ENCODE results near the gene RGS11. TPM values are rescaled to one million over a fixed set of nuclear protein-coding genes. Genes with fewer than 3 reads are reported as not detected.

Gene RGS11
- total RNA-seq, 1 experiment from 2014 or later = 2.9 TPM

DNA sequence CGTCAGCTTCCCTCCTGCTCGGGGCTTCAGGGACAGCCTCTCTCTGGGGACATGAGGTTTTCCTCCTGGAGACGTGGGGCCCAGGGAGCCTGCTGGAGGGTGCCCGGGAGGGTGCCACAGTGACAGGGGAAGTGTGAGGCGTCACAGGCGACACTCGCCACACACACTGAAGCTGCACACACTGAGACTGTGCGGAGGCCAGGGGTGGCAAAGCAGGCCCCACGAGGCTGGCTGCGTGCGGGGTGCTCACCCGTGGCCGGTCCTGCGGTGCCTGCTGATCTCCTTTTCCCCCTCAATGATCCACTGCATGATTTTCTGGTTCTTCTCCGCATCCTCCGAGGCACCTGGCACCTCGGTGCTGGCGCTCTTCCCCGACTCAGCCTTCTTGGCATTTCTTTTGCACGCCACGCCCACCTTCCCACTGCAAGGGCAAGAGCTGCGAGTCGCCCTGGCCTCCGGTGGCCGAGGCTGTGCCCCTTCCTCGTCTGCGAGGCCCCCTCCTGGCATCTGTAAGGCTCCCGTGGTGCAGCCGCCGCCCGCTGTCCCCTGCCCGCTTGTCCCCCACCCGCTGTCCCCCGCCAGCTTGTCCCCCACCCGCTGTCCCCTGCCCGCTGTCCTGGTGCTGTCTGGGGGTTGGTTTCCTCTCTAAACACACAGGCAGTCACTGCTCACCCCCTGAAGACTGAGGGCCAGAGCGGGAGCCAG is 21.2 kb upstream of the RGS11 start:
- no peak overlapping the region for H4K8ac ChIP-seq (replicated peaks; ENCODE audit: insufficient read length, low read depth, low read length)
- no peaks in the 10 kb centered on the region for H3K79me1 ChIP-seq (ENCODE audit: insufficient read depth, low read depth, low read length, poor library complexity, severe bottlenecking)
- H2AFZ ChIP-seq (ENCODE audit: low read length) = no peak overlapping the region
- H3K9ac ChIP-seq (ENCODE audit: extremely low read depth, insufficient read length, low read length) = no peak overlapping the region
- no peaks in the 10 kb centered on the region for H3K79me2 ChIP-seq (ENCODE audit: insufficient read depth, low read length)
- no peaks in the 10 kb centered on the region for H3K23me2 ChIP-seq (ENCODE audit: insufficient read length, low read depth, low read length, poor library complexity, severe bottlenecking)
- no peak overlapping the region for H3K18ac ChIP-seq (ENCODE audit: insufficient read length, low read depth, low read length)
- no peak overlapping the region for H3K56ac ChIP-seq (ENCODE audit: insufficient read length, low read depth, low read length)
- WGBS (ENCODE audit: extremely low coverage, insufficient read length, low lambda C conversion rate) = no CpG with 5 or more reads among the region's 37 CpGs
- H2BK12ac ChIP-seq (ENCODE audit: insufficient read length, low read depth, low read length) = no peak overlapping the region
- Mint-ChIP-seq H3K27ac (peak overlapping the region in 1 of 3 experiments; percentile 57; a peak in 1 of 7 replicates), H3K9me3 (no peaks in the 10 kb centered on the region), H3K4me3 (no peak overlapping the region), H3K36me3 (ENCODE audit: insufficient read depth in 1 of 3, low read depth in 3 of 3) (peaks cover 10 to 30% (median 20%) of the 10 kb centered on the region in 3 experiments; a peak in 6 of 7 replicates), H3K4me1 (no peaks in the 10 kb centered on the region), H3K27me3 (ENCODE audit: low read depth) (no peaks in the 10 kb centered on the region)
- H4K20me1 ChIP-seq (ENCODE audit: control insufficient read depth, insufficient read depth, insufficient read length) = no peaks in the 10 kb centered on the region
- H2AK5ac ChIP-seq (ENCODE audit: insufficient read length, low read length) = no peak overlapping the region
- no peak overlapping the region for H4K5ac ChIP-seq (ENCODE audit: insufficient read length, low read depth, low read length)
- no peak overlapping the region for H2BK20ac ChIP-seq (ENCODE audit: low read depth, low read length, poor library complexity, severe bottlenecking)
- H3K23ac ChIP-seq (ENCODE audit: insufficient read length, low read depth, low read length) = no peak overlapping the region
- H4K91ac ChIP-seq (ENCODE audit: insufficient read length, low read depth, low read length) = no peak overlapping the region
- TF ChIP-seq, protein P1, sequence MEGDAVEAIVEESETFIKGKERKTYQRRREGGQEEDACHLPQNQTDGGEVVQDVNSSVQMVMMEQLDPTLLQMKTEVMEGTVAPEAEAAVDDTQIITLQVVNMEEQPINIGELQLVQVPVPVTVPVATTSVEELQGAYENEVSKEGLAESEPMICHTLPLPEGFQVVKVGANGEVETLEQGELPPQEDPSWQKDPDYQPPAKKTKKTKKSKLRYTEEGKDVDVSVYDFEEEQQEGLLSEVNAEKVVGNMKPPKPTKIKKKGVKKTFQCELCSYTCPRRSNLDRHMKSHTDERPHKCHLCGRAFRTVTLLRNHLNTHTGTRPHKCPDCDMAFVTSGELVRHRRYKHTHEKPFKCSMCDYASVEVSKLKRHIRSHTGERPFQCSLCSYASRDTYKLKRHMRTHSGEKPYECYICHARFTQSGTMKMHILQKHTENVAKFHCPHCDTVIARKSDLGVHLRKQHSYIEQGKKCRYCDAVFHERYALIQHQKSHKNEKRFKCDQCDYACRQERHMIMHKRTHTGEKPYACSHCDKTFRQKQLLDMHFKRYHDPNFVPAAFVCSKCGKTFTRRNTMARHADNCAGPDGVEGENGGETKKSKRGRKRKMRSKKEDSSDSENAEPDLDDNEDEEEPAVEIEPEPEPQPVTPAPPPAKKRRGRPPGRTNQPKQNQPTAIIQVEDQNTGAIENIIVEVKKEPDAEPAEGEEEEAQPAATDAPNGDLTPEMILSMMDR (conservative IDR thresholded peaks at IDR 0.05) = no peak
- H3K9me3 ChIP-seq (ENCODE audit: control insufficient read depth, low read depth, low read length) = no peaks in the 10 kb centered on the region
- DNase-seq = no peak
- H3T11ph ChIP-seq (ENCODE audit: low read length) = no peak overlapping the region
- no peaks in the 10 kb centered on the region for H3K27me3 ChIP-seq (ENCODE audit: insufficient read depth, low read length)
- H3K4me1 ChIP-seq (ENCODE audit: insufficient read depth, low read length) = no peaks in the 10 kb centered on the region
- H3K4me2 ChIP-seq (ENCODE audit: insufficient read depth, insufficient read length, low read length) = no peak overlapping the region
- H2BK120ac ChIP-seq (ENCODE audit: low read depth, low read length, poor library complexity, severe bottlenecking) = no peak overlapping the region
- H3K4ac ChIP-seq (ENCODE audit: low read depth, low read length) = no peak overlapping the region
- H2BK15ac ChIP-seq (ENCODE audit: low read depth, low read length) = no peak overlapping the region
- no peak overlapping the region for H2BK5ac ChIP-seq (ENCODE audit: insufficient read length, low read length)
- no peak overlapping the region for H3K27ac ChIP-seq (ENCODE audit: insufficient read length, low read depth, low read length)
- no peak overlapping the region for H3K14ac ChIP-seq (ENCODE audit: insufficient read depth, low read length)
